Stimulated activated CD8-positive, alpha-beta memory T cell treated with anti-CD3 and anti-CD28 coated beads, Interleukin-12 subunit alpha, Interleukin-12 subunit beta, amount 100 ng/mL, for 4 hours (primary cell): ENCODE data around the gene GARRE1.
"Not testable (repeated sequence)": the region's sequence is repeated elsewhere in the genome, so short reads cannot be mapped to it uniquely, and the experiment has no call there.

Source experiments
- DNase-seq: peaks from one replicate; pipeline ENCODE4 v3.0.0-alpha.2; 2020; ENCODE audit warnings: low read depth

Gene GARRE1

DNA sequence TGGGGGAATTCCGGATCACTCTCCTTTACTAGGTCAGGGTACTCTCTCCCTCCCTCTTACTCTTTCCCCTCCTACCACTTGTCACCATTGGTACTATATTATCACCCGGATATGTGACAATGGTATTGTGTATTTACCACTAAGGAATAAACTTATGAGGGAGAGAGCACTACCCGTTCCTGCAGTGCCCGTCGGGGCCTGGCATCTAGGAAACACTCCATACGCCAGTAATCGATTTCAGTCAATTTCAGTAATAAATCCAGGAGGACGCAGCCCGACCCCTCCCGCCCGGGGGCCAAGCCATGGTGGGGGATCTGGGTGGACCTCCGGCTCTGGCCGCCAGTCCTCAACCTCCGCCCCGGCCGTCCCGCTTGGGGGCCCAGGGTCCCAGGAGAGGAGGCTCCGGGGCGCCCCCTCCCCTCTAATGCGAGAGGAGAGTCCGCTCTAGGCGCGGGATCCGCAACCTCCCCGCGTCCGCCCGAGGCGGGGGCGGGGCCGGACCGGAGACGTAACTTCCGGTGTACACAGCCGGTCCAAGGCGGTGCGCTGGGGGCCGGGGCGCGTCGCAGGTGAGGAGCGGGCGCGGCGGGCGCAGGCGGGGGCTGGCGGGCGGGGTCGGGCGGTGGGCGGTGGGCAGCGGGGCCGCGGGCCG lies at the start of gene GARRE1:
TSS of gene GARRE1 (plus strand) at position 509 of the 652 bp plus-strand sequence. CDS start 45,920 bp downstream, outside the sequence.
- DNase-seq, result peak; percentile 72

DNA sequence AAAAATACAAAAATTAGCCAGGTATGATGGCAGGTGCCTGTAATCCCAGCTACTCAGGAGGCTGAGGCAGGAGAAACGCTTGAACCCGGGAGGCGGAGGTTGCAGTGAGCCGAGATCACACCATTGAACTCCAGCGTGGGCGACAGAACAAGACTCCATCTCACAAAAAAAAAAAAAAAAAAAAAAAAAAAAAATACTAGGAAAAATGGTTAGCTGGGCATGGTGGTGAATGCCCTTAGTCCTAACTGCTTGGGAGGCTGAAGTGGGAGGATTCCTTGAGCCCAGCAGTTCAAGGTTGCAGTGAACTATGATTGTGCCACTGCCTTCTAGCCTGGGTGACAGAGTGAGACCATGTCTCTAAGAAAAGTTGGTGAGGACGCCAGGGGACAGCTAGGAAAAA lies 49.0 kb upstream of the GARRE1 start:
- not testable (repeated sequence) for DNase-seq

- DNase-seq, result no peak
These were observed 46.0 kb upstream of the GARRE1 start for GRCh38 chr19:34208291-34208884.

GRCh38 chr19:34209726-34210125 lies 44.6 kb upstream of the GARRE1 start:
- DNase-seq, result no peak

- DNase-seq, result no peak
These were observed 41.1 kb upstream of the GARRE1 start for GRCh38 chr19:34213283-34213682.

DNA sequence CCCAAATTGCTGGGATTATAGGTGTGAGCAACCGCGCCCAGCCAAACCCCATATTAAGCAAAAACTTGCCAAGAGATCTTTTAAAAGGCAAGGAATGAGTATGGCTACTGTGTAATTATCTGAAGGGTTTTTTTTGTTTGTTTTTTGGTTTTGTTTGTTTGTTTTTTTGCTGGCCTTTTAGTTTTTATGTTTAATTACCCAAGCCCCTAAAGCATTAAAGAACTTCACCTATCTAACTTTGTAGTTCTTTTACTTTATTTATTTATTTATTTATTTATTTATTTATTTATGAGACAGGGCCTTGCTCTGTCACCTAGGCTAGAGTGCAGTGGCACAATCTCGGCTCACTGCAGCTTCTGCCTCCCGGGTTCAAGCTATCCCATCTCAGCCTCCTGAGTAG lies 40.3 kb upstream of the GARRE1 start:
- no peak for DNase-seq

DNA sequence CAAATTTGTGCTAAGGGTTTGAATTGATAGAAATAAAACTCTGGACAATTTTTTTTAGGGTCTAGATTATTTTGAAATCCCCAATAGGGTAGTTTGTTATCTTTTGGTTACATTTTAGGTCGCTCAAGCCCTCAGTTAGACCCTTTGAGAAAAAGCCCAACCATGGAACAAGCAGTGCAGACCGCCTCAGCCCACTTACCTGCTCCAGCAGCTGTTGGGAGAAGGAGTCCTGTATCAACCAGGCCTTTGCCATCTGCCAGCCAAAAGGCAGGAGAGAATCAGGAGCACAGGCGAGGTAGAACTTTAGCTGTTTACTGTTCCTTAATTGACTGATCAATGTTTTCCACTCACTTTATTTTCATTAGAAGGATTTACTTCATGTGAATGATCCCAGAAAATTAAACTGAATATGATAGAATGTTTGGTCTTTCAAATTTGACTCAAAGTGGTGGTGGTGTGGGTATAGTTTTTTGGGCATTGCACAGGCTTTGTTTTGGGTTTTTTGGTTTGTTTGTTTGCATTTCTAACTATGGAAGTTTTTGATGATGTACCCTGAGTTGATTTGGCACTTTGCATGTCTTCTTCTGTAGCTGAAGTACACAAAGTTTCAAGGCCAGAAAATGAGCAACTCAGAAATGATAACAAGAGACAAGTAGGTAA lies 39.2 kb upstream of the GARRE1 start:
- no peak for DNase-seq

DNA sequence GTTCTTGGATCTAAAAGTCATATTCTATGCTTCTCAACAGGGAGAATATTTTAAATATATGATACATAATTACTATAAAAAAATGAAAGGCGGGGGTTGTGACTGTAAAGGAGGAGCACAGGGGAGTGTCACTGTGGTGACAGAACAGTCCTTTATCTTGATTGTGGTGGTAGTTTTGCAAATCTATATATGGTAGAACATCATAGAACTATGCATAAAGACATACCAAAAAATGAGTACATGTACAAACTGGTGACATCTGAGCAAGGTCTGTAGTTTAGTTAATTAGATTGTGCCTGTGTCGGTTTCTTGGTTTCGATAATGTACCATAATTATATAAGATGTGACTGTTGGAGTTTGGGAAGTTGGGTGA lies 38.7 kb upstream of the GARRE1 start:
- DNase-seq, result no peak

DNA sequence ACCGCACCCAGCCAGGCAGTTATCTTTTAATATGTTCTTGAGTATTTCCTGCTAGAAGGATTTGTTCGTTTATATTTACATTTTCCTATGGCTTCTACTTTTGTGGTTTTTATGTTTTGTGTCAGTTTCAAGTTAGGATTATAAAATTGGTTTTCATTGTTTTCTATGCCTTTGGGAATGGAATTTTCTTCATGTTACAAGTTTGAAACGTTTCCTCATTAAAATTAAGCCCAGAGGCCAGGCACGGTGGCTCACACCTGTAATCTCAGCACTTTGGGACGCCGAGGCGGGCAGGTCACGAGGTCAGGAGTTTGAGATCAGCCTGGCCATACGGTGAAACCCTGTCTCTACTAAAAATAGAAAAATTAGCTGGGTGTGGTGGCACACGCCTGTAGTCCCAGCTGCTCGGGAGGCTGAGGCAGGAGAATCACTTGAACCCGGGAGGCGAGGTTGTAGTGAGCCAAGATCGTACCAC lies 37.6 kb upstream of the GARRE1 start:
- not testable (repeated sequence) for DNase-seq

- DNase-seq, result peak; percentile 32
These were observed 36.2 kb upstream of the GARRE1 start for GRCh38 chr19:34217952-34218817.

GRCh38 chr19:34218818-34219164 lies 35.6 kb upstream of the GARRE1 start:
- no peak for DNase-seq

DNA sequence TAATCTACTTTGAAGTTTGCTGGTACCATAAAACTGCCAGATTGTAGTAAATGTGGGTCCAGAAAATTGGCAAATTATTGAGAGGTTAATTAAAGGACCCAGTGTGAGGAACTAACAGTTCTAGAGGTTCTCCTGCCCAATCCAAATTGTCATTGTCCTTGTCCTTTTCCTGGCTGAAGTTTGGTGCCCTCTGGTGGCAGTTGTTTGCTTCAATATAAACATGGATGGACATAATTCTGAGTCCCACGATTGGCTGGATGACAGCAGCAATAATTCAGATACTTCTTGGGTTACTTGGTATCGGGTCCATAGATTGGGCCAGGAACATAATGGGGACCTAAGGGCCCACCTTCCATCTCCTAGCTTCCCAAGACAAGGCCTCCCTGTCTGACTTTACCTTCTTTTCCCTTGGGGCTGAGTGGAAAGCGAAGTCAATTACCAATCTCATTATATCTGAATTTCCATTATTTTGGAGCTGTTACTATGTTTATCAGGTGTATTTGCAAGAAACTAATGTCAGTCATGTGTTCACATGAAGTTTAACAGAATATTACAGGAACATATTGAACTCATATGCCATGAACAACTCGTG lies 33.8 kb upstream of the GARRE1 start:
- DNase-seq, result no peak

DNA sequence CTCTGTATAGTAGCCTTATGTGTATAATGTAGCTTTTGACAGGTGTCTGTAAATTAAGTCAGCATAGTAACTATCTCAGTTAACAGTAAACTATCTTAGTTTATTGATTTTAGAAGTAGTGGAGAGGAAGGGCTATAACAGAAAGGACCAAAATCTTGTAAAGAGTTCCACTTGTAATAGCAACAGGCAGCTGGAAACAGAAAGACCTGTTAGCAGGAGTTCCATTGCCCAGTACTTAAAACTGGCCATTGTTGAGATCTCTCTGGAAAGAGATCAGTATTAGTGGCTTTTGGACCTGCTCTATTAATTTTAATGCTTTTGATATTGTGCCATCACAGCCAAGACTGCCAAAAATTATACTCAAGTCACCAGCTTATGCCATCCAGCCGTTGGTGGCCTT lies 32.0 kb upstream of the GARRE1 start:
- no peak for DNase-seq

DNA sequence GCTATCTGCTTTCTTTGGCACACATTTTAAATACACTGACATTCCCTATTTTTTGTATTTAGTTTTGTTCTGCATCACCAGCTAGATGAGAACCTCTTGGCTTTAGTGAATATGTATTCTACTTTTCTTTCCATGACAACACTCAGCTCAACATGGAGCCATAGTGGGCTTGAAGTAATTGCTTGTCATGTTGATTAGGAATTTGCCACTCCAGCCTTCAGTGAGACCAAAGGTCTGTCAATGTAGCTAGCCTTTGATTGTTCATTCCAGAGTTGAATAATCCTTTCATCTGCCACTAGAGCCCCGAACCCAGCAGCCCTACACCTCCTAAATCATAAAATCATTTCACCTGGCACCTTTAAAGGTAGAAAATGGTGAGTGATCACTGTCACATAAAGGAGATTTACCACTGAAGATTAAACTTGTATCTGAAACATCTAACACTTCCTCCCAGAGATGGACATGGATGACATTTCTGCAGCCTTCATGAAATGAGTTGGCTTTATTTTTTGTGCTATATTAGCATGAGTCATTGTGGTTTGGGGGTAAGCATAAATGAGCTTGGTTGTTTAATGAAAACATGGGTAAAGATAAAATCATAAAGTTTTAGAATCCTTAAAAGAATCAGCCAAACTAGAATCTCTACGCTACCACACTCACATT lies 29.2 kb upstream of the GARRE1 start:
- DNase-seq, result no peak

DNA sequence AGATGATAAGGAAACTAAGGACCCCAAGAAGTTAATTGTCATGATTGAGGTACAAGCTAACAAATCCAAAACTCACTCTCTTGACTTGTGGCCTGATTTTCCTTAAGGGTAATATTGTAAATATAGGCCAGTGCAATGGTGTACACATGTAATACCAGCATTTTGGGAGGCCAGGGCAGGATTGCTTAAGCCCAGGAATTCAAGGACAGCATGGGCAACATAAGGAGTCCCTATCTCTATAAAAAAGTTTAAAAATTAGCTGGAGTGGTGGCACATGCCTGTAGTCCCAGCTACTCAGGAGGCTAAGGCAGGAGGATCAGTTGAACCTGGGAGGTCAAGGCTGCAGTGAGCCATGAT lies 28.7 kb upstream of the GARRE1 start:
- no peak for DNase-seq

GRCh38 chr19:34226036-34226435 lies 28.3 kb upstream of the GARRE1 start:
- DNase-seq, result no peak

GRCh38 chr19:34228347-34228746 lies 26.0 kb upstream of the GARRE1 start:
- DNase-seq, result no peak

GRCh38 chr19:34228762-34229161 lies 25.6 kb upstream of the GARRE1 start:
- no peak for DNase-seq

DNA sequence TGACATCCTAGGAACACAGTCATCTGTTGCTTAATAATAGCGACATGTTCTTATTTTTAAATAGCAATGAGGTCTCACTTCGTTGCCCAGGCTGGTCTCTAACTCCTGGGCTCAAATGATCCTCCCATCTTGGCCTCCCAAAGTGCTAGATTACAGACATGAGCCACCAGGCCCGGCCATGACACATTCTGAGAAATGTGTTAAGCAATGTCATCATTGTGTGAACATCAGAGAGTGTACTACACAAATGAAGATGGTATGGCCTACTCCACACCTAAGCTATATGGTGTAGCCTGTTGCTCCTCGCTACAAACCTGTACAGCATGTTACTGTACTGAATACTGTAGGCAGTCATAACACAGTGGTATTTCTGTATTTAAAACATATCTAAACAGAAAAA lies 24.6 kb upstream of the GARRE1 start:
- no peak for DNase-seq

GRCh38 chr19:34230820-34231219 lies 23.5 kb upstream of the GARRE1 start:
- DNase-seq, result no peak

- DNase-seq, result no peak
These were observed 22.9 kb upstream of the GARRE1 start for GRCh38 chr19:34231439-34231838.
